Neural crest cell (in vitro differentiated cells): ENCODE results near the gene ARMH2. TPM values are rescaled to one million over a fixed set of nuclear protein-coding genes. Genes with fewer than 3 reads are reported as not detected.

Source experiments
- DNase-seq: peaks from one replicate; pipeline ENCODE4 v3.0.0; 2021; ENCODE audit warnings: low read depth, mixed read lengths, low spot score
- H3K27ac Mint-ChIP-seq: one replicate; pipeline ENCODE4 v1.8.0; 2021; ENCODE audit warnings: mild to moderate bottlenecking, mixed read lengths; ENCODE audit not compliant: unreplicated experiment
- H3K27me3 Mint-ChIP-seq: 2 replicates; pipeline ENCODE4 v1.8.0; 2021; ENCODE audit warnings: low read depth, mild to moderate bottlenecking, mixed read lengths
- H3K36me3 Mint-ChIP-seq: 2 replicates; pipeline ENCODE4 v1.8.0; 2021; ENCODE audit warnings: low read depth, mild to moderate bottlenecking, mixed read lengths
- H3K4me1 Mint-ChIP-seq: 2 replicates; pipeline ENCODE4 v1.8.0; 2021; ENCODE audit warnings: mixed read lengths
- H3K4me3 Mint-ChIP-seq: one replicate; pipeline ENCODE4 v1.8.0; 2021; ENCODE audit warnings: mild to moderate bottlenecking, mixed read lengths
- H3K9me3 Mint-ChIP-seq: 2 replicates; pipeline ENCODE4 v1.8.0; 2021; ENCODE audit warnings: mixed read lengths
- total RNA-seq: library from RNA; stranded (reverse); gene quantifications from 2 replicates; pipeline ENCODE4 v1.2.1, GENCODE V29; 2021
- TF ChIP-seq, protein P1 (sequence below): fragments of 200-600 bp; sonication (generic); conservative IDR thresholded peaks from 2 replicates; pipeline ENCODE4 v1.5.0; 2021; ENCODE audit warnings: antibody characterized with exemption, mild to moderate bottlenecking

ARMH2 gene
- total RNA-seq, 1 donor from 2014 or later = not detected

DNA sequence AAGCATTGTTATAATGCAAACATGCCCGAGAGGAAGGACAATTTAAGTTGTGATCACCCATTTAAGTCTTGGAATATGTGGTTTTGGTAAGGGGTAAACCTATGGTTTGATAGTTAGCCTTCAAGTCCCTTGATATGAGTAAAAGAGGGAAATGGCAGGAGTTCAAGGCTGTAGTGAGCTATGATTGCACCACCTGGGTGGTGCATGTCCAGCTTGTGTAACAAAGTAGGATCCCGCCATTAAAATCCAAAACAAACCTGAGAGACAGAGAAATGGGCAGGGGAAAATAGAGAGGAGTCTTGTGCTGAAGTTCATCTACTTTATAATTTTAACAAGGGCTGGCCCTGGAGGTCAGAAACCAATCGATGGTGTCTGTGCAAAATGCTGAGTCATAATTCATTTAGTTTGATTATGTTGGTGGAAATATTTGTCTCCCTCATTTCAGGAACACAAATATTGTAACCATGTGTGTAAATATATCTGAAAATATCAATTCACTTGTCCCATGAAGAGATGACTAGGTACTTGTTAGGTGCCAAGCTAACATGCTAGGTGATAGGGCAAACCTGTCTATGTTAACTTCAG is 23.2 kb upstream of the ARMH2 start:
- Mint-ChIP-seq H3K27ac (peak overlapping the region; percentile 81), H3K4me1 (no peaks in the 10 kb centered on the region), H3K36me3 (no peaks in the 10 kb centered on the region), H3K27me3 (no peaks in the 10 kb centered on the region), H3K4me3 (no peak overlapping the region), H3K9me3 (no peaks in the 10 kb centered on the region)
- DNase-seq = no peak
- TF ChIP-seq, protein P1, sequence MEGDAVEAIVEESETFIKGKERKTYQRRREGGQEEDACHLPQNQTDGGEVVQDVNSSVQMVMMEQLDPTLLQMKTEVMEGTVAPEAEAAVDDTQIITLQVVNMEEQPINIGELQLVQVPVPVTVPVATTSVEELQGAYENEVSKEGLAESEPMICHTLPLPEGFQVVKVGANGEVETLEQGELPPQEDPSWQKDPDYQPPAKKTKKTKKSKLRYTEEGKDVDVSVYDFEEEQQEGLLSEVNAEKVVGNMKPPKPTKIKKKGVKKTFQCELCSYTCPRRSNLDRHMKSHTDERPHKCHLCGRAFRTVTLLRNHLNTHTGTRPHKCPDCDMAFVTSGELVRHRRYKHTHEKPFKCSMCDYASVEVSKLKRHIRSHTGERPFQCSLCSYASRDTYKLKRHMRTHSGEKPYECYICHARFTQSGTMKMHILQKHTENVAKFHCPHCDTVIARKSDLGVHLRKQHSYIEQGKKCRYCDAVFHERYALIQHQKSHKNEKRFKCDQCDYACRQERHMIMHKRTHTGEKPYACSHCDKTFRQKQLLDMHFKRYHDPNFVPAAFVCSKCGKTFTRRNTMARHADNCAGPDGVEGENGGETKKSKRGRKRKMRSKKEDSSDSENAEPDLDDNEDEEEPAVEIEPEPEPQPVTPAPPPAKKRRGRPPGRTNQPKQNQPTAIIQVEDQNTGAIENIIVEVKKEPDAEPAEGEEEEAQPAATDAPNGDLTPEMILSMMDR = no peak

DNA sequence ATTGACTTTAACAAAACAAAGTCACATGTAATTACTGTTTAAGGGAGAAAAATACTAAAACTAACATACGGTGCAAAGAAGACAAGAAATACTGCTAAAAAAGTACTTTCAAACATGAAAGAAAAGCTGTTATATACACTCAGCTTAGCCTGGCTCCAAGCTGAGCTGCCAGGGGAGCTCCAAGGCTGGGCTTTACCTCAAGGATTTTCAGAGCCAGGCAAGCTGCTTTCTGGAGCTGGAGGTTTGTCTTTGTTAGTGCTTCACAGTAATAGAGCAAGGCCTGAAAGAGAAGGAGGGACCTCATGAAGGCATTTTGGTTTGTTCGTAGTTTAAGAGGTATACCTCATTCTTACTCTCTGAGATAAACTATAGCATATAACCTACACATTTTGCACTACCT is 19.6 kb upstream of the ARMH2 start:
- TF ChIP-seq, protein P1 = no peak
- Mint-ChIP-seq H3K4me1 (no peaks in the 10 kb centered on the region), H3K36me3 (no peaks in the 10 kb centered on the region), H3K4me3 (no peak overlapping the region), H3K27me3 (no peaks in the 10 kb centered on the region), H3K27ac (no peak overlapping the region), H3K9me3 (no peaks in the 10 kb centered on the region)
- no peak for DNase-seq

DNA sequence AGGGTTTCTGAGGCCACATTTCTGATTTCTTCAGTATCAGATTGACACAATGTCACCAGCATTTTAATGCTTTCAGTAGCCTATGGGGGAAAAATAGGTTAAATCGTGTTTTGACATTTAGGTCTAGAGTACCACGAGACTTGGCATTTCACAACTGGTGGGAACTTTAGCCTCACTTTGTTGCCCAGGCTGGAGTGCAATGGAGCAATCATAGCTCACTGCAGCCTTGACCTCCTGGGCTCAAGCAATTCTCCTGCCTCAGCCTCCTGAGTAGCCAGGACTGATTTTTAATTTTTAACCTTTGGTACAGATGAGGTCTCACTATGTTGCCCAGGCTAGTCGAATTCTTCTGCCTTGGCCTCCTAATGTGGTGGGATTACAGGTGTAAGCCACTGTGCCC is 11.0 kb upstream of the ARMH2 start:
- Mint-ChIP-seq H3K27me3 (no peaks in the 10 kb centered on the region), H3K4me1 (no peaks in the 10 kb centered on the region), H3K27ac (no peak overlapping the region), H3K36me3 (no peaks in the 10 kb centered on the region), H3K4me3 (no peak overlapping the region), H3K9me3 (no peaks in the 10 kb centered on the region)
- TF ChIP-seq, protein P1 = no peak
- no peak for DNase-seq

DNA sequence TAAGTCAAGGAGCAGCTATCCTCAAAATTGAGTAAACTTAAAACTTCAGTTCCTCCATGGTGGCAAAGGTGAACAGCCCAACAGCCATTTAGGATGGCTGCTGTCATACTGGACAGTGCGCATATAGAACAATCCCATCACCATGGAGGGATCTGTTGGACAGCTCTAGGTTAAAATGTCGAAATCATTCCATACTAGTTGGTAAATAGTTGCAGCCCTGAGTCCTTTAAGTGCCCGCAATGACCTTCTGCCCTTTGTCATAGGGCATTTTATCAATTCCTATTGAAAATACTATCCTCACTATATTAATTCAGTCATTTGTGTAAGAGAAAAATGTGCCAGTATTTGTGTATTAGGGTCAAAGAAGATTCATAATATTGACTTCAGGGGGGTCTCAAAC is 8.9 kb upstream of the ARMH2 start:
- H3K27me3 Mint-ChIP-seq = no peaks in the 10 kb centered on the region
- TF ChIP-seq, protein P1 = no peak
- H3K36me3 Mint-ChIP-seq = no peaks in the 10 kb centered on the region
- DNase-seq = no peak
- peaks cover 4% of the 10 kb centered on the region for H3K4me1 Mint-ChIP-seq
- no peak overlapping the region for H3K4me3 Mint-ChIP-seq
- no peaks in the 10 kb centered on the region for H3K9me3 Mint-ChIP-seq
- H3K27ac Mint-ChIP-seq = no peak overlapping the region

DNA sequence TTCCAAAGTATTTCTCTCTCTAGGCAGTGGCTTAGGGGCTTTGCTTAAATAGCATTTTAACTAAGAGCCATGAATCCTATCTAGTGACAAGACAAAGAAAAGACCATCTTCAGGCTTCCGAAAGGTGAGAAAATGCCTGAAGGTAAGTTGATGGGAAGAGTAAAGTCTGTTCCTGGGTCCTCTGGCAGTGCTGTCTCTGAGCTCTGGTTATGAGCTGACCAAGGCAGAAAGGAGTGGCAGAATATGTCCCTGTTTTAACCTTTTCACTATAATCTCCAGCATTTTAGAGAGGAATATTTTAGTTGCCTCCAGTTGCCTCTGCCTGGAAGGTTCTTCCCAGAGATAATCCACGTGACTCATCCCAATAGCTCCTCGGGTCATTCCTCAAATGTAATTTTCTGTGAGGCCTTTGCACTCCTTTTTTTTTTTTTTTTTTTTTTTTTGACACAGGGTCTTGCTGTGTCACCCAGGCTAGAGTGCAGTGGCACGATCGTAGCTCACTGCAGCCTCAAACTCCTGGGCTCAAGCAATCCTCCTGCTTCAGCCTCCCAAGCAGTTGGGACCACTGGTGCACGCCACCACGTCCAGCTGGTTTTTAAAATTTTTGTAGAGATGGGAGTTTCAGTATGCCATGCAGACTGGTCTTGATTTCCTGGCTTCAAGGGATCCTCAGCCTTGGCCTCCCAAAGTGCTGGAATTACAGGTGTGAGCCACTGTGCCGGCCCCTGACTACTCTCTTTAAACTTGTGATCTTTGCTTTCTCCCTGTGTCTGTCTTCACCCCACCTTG is 3.7 kb upstream of the ARMH2 start:
- no peaks in the 10 kb centered on the region for H3K9me3 Mint-ChIP-seq
- peaks cover 12% of the 10 kb centered on the region for H3K4me1 Mint-ChIP-seq
- no peaks in the 10 kb centered on the region for H3K27me3 Mint-ChIP-seq
- TF ChIP-seq, protein P1 = no peak
- H3K4me3 Mint-ChIP-seq = no peak overlapping the region
- H3K36me3 Mint-ChIP-seq = peaks cover 2% of the 10 kb centered on the region
- H3K27ac Mint-ChIP-seq = no peak overlapping the region
- no peak for DNase-seq
